ENCODE results near the gene VSIR. TPM values are rescaled to one million over a fixed set of nuclear protein-coding genes. Genes with fewer than 3 reads are reported as not detected.

Gene VSIR
- total RNA-seq, 1 donor from 2014 or later = 65.6 TPM

- no peak for DNase-seq (ENCODE audit: low spot score)
Measured at GRCh38 chr10:71782221-71782916, 9.0 kb upstream of the VSIR start.

DNA sequence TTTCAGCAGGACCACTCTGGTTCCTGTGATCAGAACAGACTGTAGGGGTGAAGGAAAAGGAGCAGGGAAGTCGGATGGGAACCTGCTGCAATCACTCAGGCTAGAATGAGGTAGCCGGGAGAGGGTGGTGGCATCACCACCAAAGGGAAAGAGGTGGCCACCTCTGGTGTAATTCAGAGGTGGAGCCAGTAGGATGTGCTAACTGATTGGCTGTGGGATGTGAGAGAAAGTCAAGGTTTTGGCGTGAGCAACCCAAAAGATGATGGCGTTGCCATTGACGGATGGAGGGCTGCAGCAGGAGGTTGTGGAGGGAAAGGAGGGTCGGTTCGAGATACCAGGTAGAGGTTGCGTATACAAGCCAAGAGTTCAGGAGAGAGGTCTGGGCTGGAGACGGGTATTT is 7.4 kb upstream of the VSIR start:
- no peak for DNase-seq (ENCODE audit: low spot score)

DNA sequence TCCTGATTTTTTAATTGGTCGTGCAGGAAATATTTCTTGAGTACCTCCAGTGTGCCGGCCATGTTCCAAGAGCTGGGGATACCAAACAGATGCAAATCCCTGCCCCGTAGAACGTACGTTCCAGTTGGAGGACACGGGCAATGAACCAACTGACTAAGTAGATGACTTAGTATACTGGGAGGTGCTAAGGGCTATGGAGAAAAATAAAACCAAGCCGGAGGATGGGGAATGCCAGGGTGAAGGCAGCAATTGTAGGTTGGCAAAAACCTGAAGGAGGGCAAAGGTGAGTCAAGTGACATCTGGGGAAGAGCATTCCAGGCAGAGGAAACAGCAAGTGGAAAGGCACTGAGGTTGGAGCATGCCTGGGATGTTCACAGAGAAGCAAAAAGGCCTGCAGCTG is 6.8 kb upstream of the VSIR start:
- no peak for DNase-seq (ENCODE audit: low spot score)

DNA sequence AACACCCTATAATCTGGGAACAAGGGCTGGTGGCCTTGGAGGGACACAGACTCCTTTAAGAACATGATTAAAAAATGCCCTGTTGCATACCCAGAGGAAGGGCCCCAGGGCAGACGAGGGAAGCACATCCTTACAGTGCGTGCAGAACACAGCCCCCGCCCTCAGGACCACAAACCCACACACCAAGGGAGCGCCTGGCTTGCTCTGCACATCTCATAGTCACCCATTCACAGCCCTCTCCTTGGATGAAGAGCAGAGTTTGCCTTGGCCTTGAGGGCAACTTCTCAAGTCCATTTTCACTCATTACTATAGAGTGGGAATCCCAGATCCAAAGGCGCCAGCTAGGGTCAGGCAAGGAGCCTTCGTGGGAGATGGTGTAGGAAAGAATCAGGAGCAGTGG is 6.3 kb upstream of the VSIR start:
- no peak for DNase-seq (ENCODE audit: low spot score)

GRCh38 chr10:71778071-71778825 is 4.9 kb upstream of the VSIR start:
- DNase-seq (ENCODE audit: low spot score) = no peak

- DNase-seq (ENCODE audit: low spot score) = no peak
Measured at GRCh38 chr10:71777213-71777985, 4.1 kb upstream of the VSIR start.

DNA sequence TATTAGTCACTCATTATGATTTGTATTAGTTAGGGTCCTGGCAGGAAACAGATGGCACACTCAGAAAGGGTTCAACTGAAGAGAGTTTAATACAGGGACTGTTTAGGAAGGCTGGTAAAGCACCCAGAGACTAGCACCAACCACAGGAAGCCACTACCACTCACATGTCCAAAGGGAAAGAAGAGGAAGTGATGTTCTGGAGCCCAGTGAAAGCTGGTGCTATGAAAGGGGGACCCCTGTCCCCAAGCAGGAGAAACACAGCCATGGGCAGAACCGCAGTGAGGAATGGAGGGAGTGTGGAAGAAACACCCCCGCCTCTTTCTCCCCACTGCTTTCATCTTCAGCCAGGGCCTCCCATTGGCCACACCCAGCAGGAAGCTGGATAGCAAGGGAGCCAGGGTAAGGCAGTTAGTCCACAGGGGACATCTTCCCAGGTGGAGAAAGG is 3.2 kb upstream of the VSIR start:
- DNase-seq (ENCODE audit: low spot score) = no peak

DNA sequence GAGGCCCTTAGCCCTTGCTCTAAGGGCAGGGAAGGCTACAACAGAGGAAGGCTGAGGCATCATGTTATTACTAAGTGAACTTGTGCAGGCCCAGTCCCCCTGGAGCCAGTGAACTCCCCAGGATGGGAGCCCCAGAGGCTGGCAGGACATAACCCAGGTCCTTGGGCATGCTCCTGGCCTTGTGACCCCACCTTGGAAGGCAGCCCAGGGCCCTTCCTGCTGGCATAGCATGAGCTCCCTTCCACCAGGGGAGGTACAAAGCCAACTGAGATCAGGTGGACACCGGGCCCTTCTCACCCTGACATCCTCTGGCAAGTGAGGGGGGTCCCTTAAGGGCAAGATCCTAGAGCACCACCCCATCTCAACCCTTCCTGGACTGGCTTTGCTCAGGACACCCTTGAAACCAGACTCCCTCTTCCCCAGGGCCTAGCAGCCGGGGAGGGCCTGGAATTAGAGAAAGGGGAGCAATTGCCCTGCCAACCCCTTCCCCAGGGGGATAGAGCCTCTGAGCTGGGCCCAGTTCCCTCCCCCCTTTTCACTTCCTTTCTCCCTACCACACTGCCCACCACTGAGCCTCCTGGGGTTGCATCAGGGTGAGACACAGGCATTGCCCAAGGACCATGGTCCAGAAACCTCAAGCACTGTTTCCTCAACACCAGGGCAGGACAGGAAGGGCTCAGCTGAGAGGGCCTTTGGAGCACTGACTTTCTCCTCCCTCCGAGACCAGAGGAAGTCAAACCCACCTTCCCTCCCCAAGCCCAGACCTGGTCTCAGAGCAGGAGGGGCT is 1.8 kb upstream of the VSIR start:
- no peak for DNase-seq (ENCODE audit: low spot score)

- DNase-seq (ENCODE audit: low spot score) = no peak
Measured at GRCh38 chr10:71772832-71773220, 494 bp downstream of the VSIR start.

DNA sequence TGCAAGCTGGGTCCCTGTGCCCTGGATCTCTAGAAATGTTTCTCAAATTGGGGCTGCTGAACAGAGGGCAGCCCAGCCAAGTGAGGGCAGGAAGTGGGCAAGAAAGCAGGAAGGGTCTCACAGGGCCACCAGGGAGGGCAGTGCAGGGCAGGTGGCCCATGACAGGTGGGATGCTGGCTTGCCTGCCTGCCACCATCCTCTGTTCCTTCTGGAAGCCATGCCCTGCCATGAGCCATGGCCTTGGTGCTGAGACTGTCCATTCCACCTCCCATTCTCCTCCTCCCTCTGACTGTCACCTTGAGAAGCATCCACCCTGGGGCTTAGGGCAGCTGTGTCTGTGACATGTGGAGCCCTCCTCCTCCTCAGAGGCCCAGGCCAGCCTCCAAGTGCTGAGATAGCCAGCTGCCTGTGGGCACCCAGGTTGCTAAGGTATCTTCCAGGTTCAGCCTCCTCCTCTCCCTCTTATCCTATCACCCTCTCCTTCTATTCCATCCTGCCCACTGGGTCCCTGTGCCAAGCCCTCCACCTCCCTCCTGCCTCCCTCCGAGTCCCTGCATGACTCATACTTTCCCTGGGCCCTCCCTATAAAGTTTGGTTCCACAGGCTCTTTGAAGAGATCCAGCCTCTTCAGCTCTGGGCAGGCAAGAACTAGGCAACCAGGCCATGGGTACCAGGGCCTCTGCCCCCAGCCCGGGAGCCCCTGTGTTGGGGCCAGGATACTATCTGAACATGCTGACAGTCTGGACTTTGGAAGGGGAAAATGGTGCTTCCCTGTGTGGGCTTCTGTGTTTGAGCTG is 1.3 kb downstream of the VSIR start:
- DNase-seq (ENCODE audit: low spot score) = peak; percentile 84

DNA sequence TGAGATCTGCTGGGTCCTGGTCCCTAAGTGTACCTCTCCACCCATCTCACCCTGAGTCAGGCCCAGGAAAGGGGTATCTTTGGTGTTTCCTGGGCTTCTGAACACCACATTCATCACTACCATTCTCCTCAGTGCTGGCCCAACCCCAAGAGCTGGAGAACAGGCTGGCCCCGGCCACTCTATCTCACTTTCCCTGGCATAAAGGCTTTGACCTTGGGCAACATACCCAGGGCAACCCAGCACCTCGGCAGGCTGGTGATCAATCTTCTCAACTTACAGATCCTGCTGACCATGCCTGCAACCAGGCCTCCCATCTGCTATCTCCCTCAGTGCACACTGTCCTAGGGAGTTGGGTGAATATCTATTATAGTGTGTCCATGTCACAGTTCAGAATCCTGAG is 2.1 kb downstream of the VSIR start:
- DNase-seq (ENCODE audit: low spot score) = no peak

GRCh38 chr10:71770789-71771188 is 2.5 kb downstream of the VSIR start:
- no peak for DNase-seq (ENCODE audit: low spot score)

- no peak for DNase-seq (ENCODE audit: low spot score)
Measured at GRCh38 chr10:71770255-71770654, 3.1 kb downstream of the VSIR start.

- DNase-seq (ENCODE audit: low spot score) = no peak
Measured at GRCh38 chr10:71769279-71769823, 4.0 kb downstream of the VSIR start.

DNA sequence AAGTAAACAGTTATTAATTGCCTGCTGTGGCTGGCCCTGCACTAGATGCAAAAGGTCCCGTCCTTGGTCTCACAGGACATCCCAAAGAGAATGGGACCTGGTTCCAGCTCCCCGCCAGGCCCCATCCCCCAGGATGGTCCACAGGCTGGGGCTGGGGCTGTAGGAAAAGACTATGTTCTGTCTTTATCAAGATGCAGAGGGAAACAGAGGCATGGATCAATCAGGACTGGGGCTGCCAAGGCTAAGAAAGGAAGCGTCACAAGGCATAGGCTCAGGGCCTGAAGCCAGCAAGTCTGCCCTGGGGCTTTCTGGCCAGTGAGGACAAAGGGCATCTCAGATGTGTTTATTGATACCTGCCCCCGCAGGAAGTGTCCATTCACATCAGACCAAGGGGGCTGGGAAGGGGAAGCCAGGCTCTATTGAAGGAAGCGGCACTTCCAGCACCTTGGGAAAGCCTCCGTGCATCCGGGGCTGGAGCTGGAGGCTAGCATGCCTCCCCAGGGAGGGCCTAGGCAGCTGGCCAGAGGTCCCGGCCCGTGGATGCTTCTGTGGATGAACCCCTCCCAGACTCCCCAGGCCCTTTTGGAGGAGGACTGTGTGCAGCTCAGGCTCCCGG is 5.8 kb downstream of the VSIR start:
- no peak for DNase-seq (ENCODE audit: low spot score)

DNA sequence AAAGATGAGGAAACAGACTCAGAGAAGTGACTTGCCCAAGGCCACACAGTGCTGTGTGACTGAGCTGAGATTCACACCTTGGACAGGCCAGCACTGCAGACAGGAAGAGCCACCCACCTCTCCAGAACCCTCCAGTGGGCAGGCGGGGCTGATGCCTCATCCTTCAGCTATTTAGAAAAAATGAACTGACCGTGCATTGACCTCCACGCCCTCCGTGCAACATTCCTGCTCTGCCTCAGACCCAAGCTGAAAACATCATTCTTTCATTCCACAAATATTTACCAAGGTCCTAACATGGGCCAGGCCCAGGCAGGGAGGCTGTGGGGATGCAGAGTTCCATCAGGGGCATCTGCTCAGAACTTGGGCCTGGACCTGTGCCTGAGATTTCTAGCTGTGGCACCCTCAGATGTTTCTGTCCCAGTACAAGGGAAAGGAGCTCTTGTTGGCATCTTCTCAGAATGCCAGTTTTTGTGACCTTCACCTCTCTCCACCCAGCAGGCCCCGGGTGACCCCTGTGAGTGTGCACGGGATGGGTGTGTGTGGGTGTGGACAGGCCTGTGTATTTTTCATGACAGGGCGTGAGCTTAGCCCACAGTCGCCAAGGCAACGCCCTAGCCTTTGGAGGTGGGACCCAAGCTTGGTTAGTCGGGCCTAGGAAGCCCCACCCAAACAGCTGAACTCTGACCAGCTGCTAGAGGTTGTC is 6.5 kb downstream of the VSIR start:
- peak; percentile 81 for DNase-seq (ENCODE audit: low spot score)

DNA sequence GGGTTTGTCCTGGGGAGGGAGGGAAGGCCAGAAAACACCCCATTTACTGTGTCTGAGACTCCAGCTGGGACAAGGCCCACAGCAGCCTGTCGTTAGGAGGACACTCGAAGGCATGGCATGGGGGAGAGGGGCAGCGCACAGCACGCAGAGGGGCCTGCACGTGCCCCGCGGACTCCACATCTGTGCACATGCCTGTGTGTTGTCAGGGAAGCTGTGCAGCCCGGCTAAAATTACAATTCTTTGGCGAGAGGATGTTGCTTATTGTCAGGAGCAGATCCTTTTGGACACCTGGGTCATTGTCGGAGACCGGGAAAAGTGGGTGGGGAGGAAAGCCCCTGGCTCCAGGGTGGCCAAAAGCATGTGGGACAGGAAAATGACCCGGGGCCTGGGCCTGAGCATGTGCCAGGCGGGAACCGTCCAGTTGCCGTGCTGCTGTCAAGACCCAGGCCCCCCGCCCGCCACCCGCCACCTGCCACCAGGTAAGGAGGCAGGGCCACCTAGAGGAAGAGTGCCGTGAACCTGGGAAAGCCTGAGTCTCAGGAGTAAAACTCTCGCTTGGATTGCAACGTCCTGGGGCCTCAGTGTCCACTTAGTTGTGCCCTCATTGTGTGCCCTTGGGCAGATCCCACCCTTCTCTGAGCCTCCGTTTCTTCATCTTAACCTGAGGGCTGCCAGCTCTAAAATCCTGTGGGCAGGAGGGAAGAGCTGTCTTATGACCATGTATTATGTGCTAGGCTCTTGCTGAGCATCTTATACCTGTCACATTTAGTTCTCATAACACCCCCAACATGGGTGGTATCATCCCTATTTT is 7.2 kb downstream of the VSIR start:
- no peak for DNase-seq (ENCODE audit: low spot score)

- no peak for DNase-seq (ENCODE audit: low spot score)
Measured at GRCh38 chr10:71765176-71765904, 8.0 kb downstream of the VSIR start.

Data from ureter (tissue), 1 donor.